Mesendoderm (in vitro differentiated cells): ENCODE measurements around the gene PLCG2.
"Not testable (repeated sequence)": the region's sequence is repeated elsewhere in the genome, so short reads cannot be mapped to it uniquely, and the experiment has no call there.

ENCODE experiments used
- DNase-seq: peaks from one replicate; pipeline ENCODE4 v3.0.0; 2013
- H2AK5ac ChIP-seq: 2 replicates; pipeline ENCODE4 v1.6.1; 2013; ENCODE audit warnings: low read length, inconsistent platforms
- H2BK120ac ChIP-seq: 2 replicates; pipeline ENCODE4 v1.6.1; 2013; ENCODE audit warnings: low read depth, mild to moderate bottlenecking, low read length, moderate library complexity, mixed read lengths
- H2BK15ac ChIP-seq: replicated peaks from 2 replicates; pipeline ENCODE4 v1.6.1; 2013; ENCODE audit warnings: low read depth, mild to moderate bottlenecking, moderate library complexity
- H2BK5ac ChIP-seq: 2 replicates; pipeline ENCODE4 v1.6.1; 2013; ENCODE audit warnings: low read length, inconsistent platforms
- H3K18ac ChIP-seq: 2 replicates; pipeline ENCODE4 v1.6.1; 2013; ENCODE audit warnings: mild to moderate bottlenecking, low read length, mixed read lengths
- H3K23ac ChIP-seq: one replicate; pipeline ENCODE4 v1.6.1; 2013; ENCODE audit warnings: low read length
- H3K27ac ChIP-seq: 2 replicates; pipeline ENCODE4 v1.5.1; 2013; ENCODE audit warnings: low read depth, mild to moderate bottlenecking, inconsistent platforms, low read length, moderate library complexity
- H3K27me3 ChIP-seq: 2 replicates; pipeline ENCODE4 v1.6.1; 2013; ENCODE audit warnings: low read length, control low read depth, mild to moderate bottlenecking, inconsistent platforms; ENCODE audit not compliant: insufficient read depth, poor library complexity
- H3K36me3 ChIP-seq: 2 replicates; pipeline ENCODE4 v1.6.1; 2013; ENCODE audit warnings: low read length, inconsistent platforms; ENCODE audit not compliant: control insufficient read depth, insufficient read depth
- H3K4ac ChIP-seq: one replicate; pipeline ENCODE4 v1.6.1; 2013; ENCODE audit warnings: low read depth, mild to moderate bottlenecking, low read length, moderate library complexity
- H3K4me1 ChIP-seq: 2 replicates; pipeline ENCODE4 v1.6.1; 2013; ENCODE audit warnings: low read depth, low read length, inconsistent platforms; ENCODE audit not compliant: control insufficient read depth
- H3K4me2 ChIP-seq: 2 replicates; pipeline ENCODE4 v1.6.1; 2013; ENCODE audit warnings: low read length
- H3K4me3 ChIP-seq: 2 replicates; pipeline ENCODE4 v1.5.1; 2013; ENCODE audit warnings: mild to moderate bottlenecking, low read length
- H3K56ac ChIP-seq: one replicate; pipeline ENCODE4 v1.6.1; 2013; ENCODE audit warnings: low read length
- H3K79me1 ChIP-seq: 2 replicates; pipeline ENCODE4 v1.6.1; 2013; ENCODE audit warnings: low read length, inconsistent platforms
- H3K79me2 ChIP-seq: 2 replicates; pipeline ENCODE4 v1.6.1; 2013; ENCODE audit warnings: mild to moderate bottlenecking, low read length; ENCODE audit not compliant: control insufficient read depth, insufficient read depth
- H3K9ac ChIP-seq: 2 replicates; pipeline ENCODE4 v1.6.1; 2013; ENCODE audit warnings: low read length, inconsistent platforms
- H4K5ac ChIP-seq: one replicate; pipeline ENCODE4 v1.6.1; 2013; ENCODE audit warnings: low read length
- H4K8ac ChIP-seq: one replicate; pipeline ENCODE4 v1.6.1; 2013; ENCODE audit warnings: low read depth, mild to moderate bottlenecking, control low read depth, low read length, moderate library complexity
- WGBS: extraction: QIAGEN DNeasy Blood & Tissue Kit; methylation state at CpG from one replicate; pipeline ENCODE4 v1.1.7; 2013; ENCODE audit warnings: low lambda C conversion rate, missing lambda C conversion rate; ENCODE audit not compliant: insufficient coverage; ENCODE audit errors: extremely low coverage; 5-methylcytosine and 5-hydroxymethylcytosine counted together

The PLCG2 gene

GRCh38 chr16:81756615-81757356, 22.3 kb upstream of the PLCG2 start:
- Histone ChIP-seq H3K36me3 (no peaks in the 10 kb centered on the region), H3K79me2 (no peaks in the 10 kb centered on the region), H3K18ac (no peak overlapping the region), H4K8ac (no peak overlapping the region), H3K4me2 (no peak overlapping the region), H3K56ac (no peak overlapping the region), H2BK120ac (no peak overlapping the region), H3K4ac (no peak overlapping the region), H3K27ac (no peak overlapping the region), H3K4me1 (no peaks in the 10 kb centered on the region), H3K23ac (no peak overlapping the region), H3K79me1 (no peaks in the 10 kb centered on the region), H2BK15ac (no peak overlapping the region), H2AK5ac (no peak overlapping the region), H2BK5ac (no peak overlapping the region), H3K4me3 (no peak overlapping the region), H3K27me3 (no peaks in the 10 kb centered on the region), H4K5ac (no peak overlapping the region), H3K9ac (no peak overlapping the region)
- no CpG with 5 or more reads among the region's 9 CpGs for WGBS
- no peak for DNase-seq

GRCh38 chr16:81758376-81758775, 20.7 kb upstream of the PLCG2 start:
- no peak overlapping the region for H3K27ac ChIP-seq
- H3K18ac ChIP-seq = no peak overlapping the region
- H4K8ac ChIP-seq = no peak overlapping the region
- H3K4ac ChIP-seq = no peak overlapping the region
- H3K4me2 ChIP-seq = no peak overlapping the region
- WGBS = no CpG with 5 or more reads among the region's 2 CpGs
- H3K27me3 ChIP-seq = no peaks in the 10 kb centered on the region
- no peaks in the 10 kb centered on the region for H3K36me3 ChIP-seq
- H4K5ac ChIP-seq = no peak overlapping the region
- no peak overlapping the region for H3K9ac ChIP-seq
- no peak overlapping the region for H2BK5ac ChIP-seq
- H3K79me1 ChIP-seq = no peaks in the 10 kb centered on the region
- H2AK5ac ChIP-seq = no peak overlapping the region
- H2BK120ac ChIP-seq = no peak overlapping the region
- no peak overlapping the region for H3K56ac ChIP-seq
- H2BK15ac ChIP-seq = no peak overlapping the region
- no peak for DNase-seq
- no peaks in the 10 kb centered on the region for H3K4me1 ChIP-seq
- no peak overlapping the region for H3K4me3 ChIP-seq
- H3K23ac ChIP-seq = no peak overlapping the region
- no peaks in the 10 kb centered on the region for H3K79me2 ChIP-seq

GRCh38 chr16:81762322-81762721, 16.8 kb upstream of the PLCG2 start:
- not testable (repeated sequence) for H3K79me2 ChIP-seq
- WGBS = no CpG with 5 or more reads among the region's 4 CpGs

GRCh38 chr16:81765111-81765919, 13.8 kb upstream of the PLCG2 start:
- no CpG with 5 or more reads among the region's 11 CpGs for WGBS
- Histone ChIP-seq H3K23ac (no peak overlapping the region), H3K79me1 (no peaks in the 10 kb centered on the region), H2AK5ac (no peak overlapping the region), H3K4me2 (no peak overlapping the region), H3K9ac (no peak overlapping the region), H3K79me2 (no peaks in the 10 kb centered on the region), H4K5ac (no peak overlapping the region), H3K18ac (no peak overlapping the region), H4K8ac (no peak overlapping the region), H3K4me3 (no peak overlapping the region), H3K27me3 (no peaks in the 10 kb centered on the region), H3K4ac (no peak overlapping the region), H3K56ac (no peak overlapping the region), H3K27ac (no peak overlapping the region), H2BK120ac (no peak overlapping the region), H3K4me1 (no peaks in the 10 kb centered on the region), H2BK15ac (no peak overlapping the region), H2BK5ac (no peak overlapping the region), H3K36me3 (no peaks in the 10 kb centered on the region)
- DNase-seq = no peak

More at GRCh38 chr16:81762322-81762721, 16.8 kb upstream of the PLCG2 start:
- not testable (repeated sequence) for H4K5ac ChIP-seq, H3K4me3 ChIP-seq, H2BK15ac ChIP-seq, H3K56ac ChIP-seq, H3K4me2 ChIP-seq, H3K18ac ChIP-seq, H2BK5ac ChIP-seq, H2BK120ac ChIP-seq, H3K4ac ChIP-seq, H2AK5ac ChIP-seq, H3K9ac ChIP-seq, H3K27me3 ChIP-seq, H3K36me3 ChIP-seq, H3K23ac ChIP-seq, H4K8ac ChIP-seq, H3K79me1 ChIP-seq, DNase-seq, H3K4me1 ChIP-seq, H3K27ac ChIP-seq

- no peak overlapping the region for H2BK15ac ChIP-seq
These were observed 13.1 kb upstream of the PLCG2 start for GRCh38 chr16:81765969-81766368.

More at GRCh38 chr16:81765969-81766368, 13.1 kb upstream of the PLCG2 start:
- H3K79me2 ChIP-seq = no peaks in the 10 kb centered on the region
- no peak overlapping the region for H2AK5ac ChIP-seq
- H3K18ac ChIP-seq = no peak overlapping the region
- no peak overlapping the region for H3K27ac ChIP-seq
- H4K5ac ChIP-seq = no peak overlapping the region
- H3K27me3 ChIP-seq = no peaks in the 10 kb centered on the region
- no peak overlapping the region for H2BK5ac ChIP-seq
- H3K4ac ChIP-seq = no peak overlapping the region
- H3K79me1 ChIP-seq = no peaks in the 10 kb centered on the region
- H3K9ac ChIP-seq = no peak overlapping the region
- no peak for DNase-seq
- H3K36me3 ChIP-seq = no peaks in the 10 kb centered on the region
- no peak overlapping the region for H3K56ac ChIP-seq
- no peak overlapping the region for H3K4me3 ChIP-seq
- H2BK120ac ChIP-seq = no peak overlapping the region
- H3K4me1 ChIP-seq = no peaks in the 10 kb centered on the region
- no peak overlapping the region for H3K4me2 ChIP-seq
- no peak overlapping the region for H4K8ac ChIP-seq
- no peak overlapping the region for H3K23ac ChIP-seq
